GM18519 (cell line): ENCODE results near the gene TMCC2.

Experiments used
- ATAC-seq: cut with Tn5 transposase; IDR thresholded peaks from one replicate; pipeline ENCODE4 v1.9.1; 2021; ENCODE audit warnings: mild to moderate bottlenecking, moderate library complexity; ENCODE audit not compliant: unreplicated experiment, low FRiP score

The TMCC2 gene

GRCh38 chr1:205298191-205298994 lies 70.6 kb downstream of the TMCC2 start:
- ATAC-seq: no peak

- ATAC-seq: no peak
These were observed 72.4 kb downstream of the TMCC2 start for GRCh38 chr1:205300149-205300548.

GRCh38 chr1:205301205-205301821 lies 73.6 kb downstream of the TMCC2 start:
- no peak for ATAC-seq

GRCh38 chr1:205301842-205302588 lies 74.3 kb downstream of the TMCC2 start:
- no peak for ATAC-seq

DNA sequence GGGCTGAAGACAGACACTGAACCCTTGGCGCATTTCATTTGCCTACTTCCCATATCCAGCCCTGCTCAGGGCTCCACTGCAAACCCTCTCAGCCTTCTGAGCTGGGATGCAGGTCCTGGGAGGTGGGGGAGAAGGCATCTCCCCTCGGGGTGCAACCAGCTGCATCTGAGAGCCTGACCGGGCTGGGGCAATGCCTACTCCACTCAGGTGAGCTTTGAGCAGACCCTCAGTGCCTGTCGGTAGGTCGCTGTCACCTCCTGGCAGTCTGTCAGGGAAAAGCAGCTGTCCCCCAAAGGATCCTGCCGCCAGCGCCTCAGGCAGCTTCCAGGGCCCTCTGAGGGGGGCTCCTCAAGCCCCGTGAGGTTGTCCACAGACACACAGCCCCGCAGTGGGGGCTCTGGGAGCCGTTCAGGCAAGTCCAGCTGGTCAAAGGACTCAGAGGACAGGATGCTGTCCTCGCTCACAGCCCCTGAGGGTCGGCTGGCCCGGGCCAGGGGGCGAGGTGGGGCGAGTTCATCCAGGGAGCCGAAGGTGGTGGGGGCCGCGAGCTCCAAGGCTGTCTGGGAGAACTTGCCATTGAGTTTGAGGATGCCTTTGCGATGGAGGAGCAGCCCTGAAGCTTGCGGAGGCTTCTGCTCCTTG lies 75.6 kb downstream of the TMCC2 start:
- ATAC-seq: no peak

GRCh38 chr1:205304046-205304694 lies 76.4 kb downstream of the TMCC2 start:
- ATAC-seq: no peak

- no peak for ATAC-seq
These were observed 76.9 kb downstream of the TMCC2 start for GRCh38 chr1:205304695-205305070.

DNA sequence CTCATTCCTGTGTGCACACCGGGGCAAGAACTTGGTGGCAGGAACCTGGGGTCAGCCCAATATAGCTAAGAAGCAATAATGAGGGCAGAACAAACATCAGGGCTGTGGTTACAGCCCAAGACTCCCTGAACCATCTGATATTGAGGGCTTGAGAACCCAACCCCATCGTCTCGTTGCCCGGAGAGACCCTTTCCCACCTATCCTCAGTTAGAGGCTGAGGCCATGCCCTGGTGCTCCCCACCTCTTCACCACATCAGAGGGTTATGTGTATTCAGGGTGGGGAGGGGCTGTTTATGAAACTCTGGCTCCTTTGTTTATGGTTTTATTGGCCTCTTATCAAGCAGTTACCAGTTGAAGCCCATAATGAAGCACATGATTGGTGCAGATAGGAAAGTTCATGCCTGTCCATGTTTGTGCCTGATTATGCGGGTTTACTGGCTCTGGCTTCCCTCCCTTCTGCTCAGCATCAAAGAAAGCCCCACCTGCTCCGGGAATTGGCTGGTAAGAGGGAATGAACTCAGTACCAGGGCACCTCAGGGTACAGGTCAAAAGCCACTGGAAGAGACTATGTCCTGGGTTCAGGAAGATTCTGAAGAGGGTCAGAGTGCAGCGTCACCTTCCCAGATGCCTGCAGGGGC lies 79.3 kb downstream of the TMCC2 start:
- no peak for ATAC-seq

DNA sequence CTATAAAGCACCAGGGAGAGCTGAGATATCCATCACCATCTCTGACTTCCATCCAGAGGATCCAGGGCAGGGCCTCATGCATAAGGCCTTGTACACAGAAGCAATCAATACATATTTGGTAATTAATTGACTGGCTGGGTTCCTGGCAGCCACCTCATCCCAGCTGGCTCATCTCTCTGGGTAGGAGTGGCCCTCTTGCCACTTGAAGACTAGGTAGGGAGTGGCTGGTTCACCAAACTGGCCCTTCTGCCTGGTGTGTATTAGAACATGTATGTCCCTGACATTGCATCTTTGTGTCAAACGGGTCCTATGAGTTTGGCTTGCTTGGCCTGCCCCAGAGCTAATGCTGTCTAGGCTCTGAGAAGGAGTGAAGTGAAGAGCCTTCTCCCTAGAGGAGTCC lies 82.0 kb downstream of the TMCC2 start:
- no peak for ATAC-seq

GRCh38 chr1:205310976-205311704 lies 83.4 kb downstream of the TMCC2 start:
- no peak for ATAC-seq

GRCh38 chr1:205312866-205313562 lies 85.3 kb downstream of the TMCC2 start:
- ATAC-seq: no peak

- no peak for ATAC-seq
These were observed 86.0 kb downstream of the TMCC2 start for GRCh38 chr1:205313563-205314308.

DNA sequence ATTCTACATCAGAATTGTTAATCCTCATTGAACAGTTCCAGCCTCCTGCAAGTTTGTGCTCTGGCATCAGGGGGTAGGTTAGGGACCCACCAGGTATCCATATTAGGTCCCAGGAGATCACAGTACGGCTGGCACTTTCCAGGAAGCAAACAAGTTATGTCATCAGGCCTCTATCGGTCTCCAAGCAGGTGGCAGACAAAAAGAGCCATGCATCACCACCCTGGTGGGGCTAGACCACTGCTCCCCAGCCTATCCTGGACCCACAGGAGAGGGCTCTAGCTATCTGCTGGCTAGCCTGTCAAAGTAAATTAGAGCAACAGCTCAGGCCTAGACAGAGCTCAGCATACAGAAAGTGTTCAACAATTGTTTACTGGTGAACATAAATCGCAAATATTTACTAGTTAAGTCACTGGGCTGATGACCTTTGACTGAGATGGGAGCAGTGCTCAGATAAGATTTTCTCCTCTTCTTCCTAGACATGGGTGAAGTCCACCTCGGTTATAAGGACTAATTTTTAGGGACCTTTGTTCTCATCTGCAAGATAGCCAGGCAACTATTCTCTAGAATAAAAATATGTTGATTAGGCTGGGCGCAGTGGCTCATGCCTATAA lies 87.4 kb downstream of the TMCC2 start:
- no peak for ATAC-seq

- ATAC-seq: no peak
These were observed 88.4 kb downstream of the TMCC2 start for GRCh38 chr1:205316161-205316566.

- ATAC-seq: no peak
These were observed 89.7 kb downstream of the TMCC2 start for GRCh38 chr1:205317311-205317917.

GRCh38 chr1:205318231-205318991 lies 90.7 kb downstream of the TMCC2 start:
- ATAC-seq: no peak
